Suprapubic skin (tissue), 4 donors: ENCODE data around the gene HIRA.

Source experiments
- POLR2A ChIP-seq, 2 donors: fragments of 450-650 bp; IDR thresholded peaks; one replicate each; pipeline ENCODE4 v1.6.1; 2017; ENCODE audit warnings: antibody characterized with exemption in 2 of 2, mild to moderate bottlenecking in 2 of 2, moderate library complexity in 2 of 2
- POLR2AphosphoS5 ChIP-seq, 3 donors: sonication (generic); formaldehyde crosslinking; IDR thresholded peaks; one replicate each; pipeline ENCODE4 v1.6.1; 2017; ENCODE audit warnings: antibody characterized with exemption in 3 of 3
- TF ChIP-seq, protein P1 (sequence below), 2 donors: fragments of 200-600 bp in 1 of 2; fragments of 450-650 bp in 1 of 2; sonication (generic) in 1 of 2; IDR thresholded peaks; one replicate each; pipeline ENCODE4 v1.5.1; 2016 to 2019; ENCODE audit warnings: antibody characterized with exemption in 2 of 2, mild to moderate bottlenecking in 1 of 2, moderate library complexity in 1 of 2

DNA sequence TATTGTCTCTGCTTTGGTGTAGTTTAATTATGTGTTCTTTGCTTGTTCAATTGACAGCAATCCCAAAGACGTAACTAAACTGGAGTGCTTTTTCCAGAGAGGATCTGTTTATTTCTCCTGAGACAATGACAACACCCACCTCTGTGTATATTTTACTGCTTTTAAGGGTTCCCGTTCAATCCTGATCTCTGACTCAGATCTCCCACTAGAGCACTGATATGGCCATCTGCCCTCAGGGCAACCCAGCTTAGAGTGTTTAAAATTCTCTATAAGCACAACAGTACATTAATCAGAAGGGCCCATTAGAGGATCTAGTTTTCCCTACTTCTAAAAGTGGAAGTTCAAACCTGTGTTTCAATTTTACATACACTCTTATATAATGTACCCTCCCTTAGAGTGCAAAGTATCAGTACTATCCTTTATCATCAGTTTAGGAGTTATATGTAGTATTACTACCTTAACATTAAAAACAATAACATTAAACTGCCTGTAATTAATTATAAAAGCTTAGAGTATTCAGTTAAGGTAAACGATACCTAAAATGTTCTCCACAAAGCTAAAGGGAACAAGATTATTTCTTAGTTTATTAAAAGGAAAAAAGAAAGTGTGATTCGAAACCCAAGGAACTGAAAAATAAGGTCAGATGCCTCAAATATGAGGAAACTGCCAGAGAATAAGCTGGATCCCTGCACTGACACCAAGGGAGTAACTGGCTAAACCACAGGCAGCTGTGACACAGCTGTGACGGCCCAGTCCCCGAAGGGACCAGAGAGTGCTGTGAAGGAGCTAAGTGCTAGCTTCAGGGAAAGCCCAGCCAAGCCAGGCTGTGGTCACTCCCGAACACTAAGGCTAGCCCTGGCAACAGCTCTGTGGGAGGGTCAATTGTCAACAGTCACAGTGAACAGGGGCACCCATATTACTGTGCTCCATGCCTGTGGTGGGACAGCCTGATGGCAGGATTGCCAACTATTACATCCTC, 32.2 kb upstream of the HIRA start:
- TF ChIP-seq POLR2A (IDR thresholded peaks at IDR 0.05), result no peak
- TF ChIP-seq, protein P1, sequence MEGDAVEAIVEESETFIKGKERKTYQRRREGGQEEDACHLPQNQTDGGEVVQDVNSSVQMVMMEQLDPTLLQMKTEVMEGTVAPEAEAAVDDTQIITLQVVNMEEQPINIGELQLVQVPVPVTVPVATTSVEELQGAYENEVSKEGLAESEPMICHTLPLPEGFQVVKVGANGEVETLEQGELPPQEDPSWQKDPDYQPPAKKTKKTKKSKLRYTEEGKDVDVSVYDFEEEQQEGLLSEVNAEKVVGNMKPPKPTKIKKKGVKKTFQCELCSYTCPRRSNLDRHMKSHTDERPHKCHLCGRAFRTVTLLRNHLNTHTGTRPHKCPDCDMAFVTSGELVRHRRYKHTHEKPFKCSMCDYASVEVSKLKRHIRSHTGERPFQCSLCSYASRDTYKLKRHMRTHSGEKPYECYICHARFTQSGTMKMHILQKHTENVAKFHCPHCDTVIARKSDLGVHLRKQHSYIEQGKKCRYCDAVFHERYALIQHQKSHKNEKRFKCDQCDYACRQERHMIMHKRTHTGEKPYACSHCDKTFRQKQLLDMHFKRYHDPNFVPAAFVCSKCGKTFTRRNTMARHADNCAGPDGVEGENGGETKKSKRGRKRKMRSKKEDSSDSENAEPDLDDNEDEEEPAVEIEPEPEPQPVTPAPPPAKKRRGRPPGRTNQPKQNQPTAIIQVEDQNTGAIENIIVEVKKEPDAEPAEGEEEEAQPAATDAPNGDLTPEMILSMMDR (IDR thresholded peaks at IDR 0.05), result no peak
- TF ChIP-seq POLR2AphosphoS5 (IDR thresholded peaks at IDR 0.05), result no peak
